HG03558 (cell line): ENCODE measurements around the gene FABP3.

Experiments used
- ATAC-seq: cut with Tn5 transposase; IDR thresholded peaks from one replicate; pipeline ENCODE4 v1.9.1; 2021; ENCODE audit warnings: moderate number of reproducible peaks; ENCODE audit not compliant: unreplicated experiment; ENCODE audit errors: extremely low read depth

Gene FABP3

GRCh38 chr1:31327381-31327780 lies 45.5 kb downstream of the FABP3 start:
- ATAC-seq: no peak

- ATAC-seq: no peak
These were observed 46.4 kb downstream of the FABP3 start for GRCh38 chr1:31326461-31326860.

- ATAC-seq: no peak
These were observed 47.9 kb downstream of the FABP3 start for GRCh38 chr1:31324992-31325391.

- ATAC-seq: no peak
These were observed 48.8 kb downstream of the FABP3 start for GRCh38 chr1:31324093-31324492.

GRCh38 chr1:31318146-31318545 lies 54.7 kb downstream of the FABP3 start:
- no peak for ATAC-seq

- ATAC-seq: no peak
These were observed 57.0 kb downstream of the FABP3 start for GRCh38 chr1:31315902-31316301.
